H4 (cell line): ENCODE data around the gene ARMC3. TPM values are rescaled to one million over a fixed set of nuclear protein-coding genes. Genes with fewer than 3 reads are reported as not detected.
A peak's percentile ranks its signal among the peaks of the same experiment; 100 is the strongest.
"Not testable (repeated sequence)": the region's sequence is repeated elsewhere in the genome, so short reads cannot be mapped to it uniquely, and the experiment has no call there.

ENCODE experiments used
- DNase-seq: peaks from one replicate; pipeline ENCODE4 v3.0.0-alpha.2; 2015; ENCODE audit warnings: low spot score
- total RNA-seq: library from RNA; depleted of rRNA; stranded (reverse); fragments of >200 nt; shearing (Covaris generic); gene quantifications from 2 replicates; pipeline ENCODE4 v1.2.3, GENCODE V29; 2014

The ARMC3 gene
- total RNA-seq, 1 experiment from 2014 or later: not detected

GRCh38 chr10:23048191-23048590, 120.3 kb downstream of the ARMC3 start:
- no peak for DNase-seq

- no peak for DNase-seq
Observed at GRCh38 chr10:23051278-23051677, 123.4 kb downstream of the ARMC3 start.

GRCh38 chr10:23051855-23052331, 124.0 kb downstream of the ARMC3 start:
- DNase-seq: no peak

- peak; percentile 68 for DNase-seq
Observed at GRCh38 chr10:23053036-23053435, 125.2 kb downstream of the ARMC3 start.

GRCh38 chr10:23055424-23056185, 127.8 kb downstream of the ARMC3 start:
- DNase-seq: no peak

- DNase-seq: no peak
Observed at GRCh38 chr10:23056186-23056579, 128.3 kb downstream of the ARMC3 start.

- DNase-seq: no peak
Observed at GRCh38 chr10:23058366-23058765, 130.5 kb downstream of the ARMC3 start.

GRCh38 chr10:23060918-23061317, 133.1 kb downstream of the ARMC3 start:
- no peak for DNase-seq

GRCh38 chr10:23063045-23063972, 135.5 kb downstream of the ARMC3 start:
- DNase-seq: no peak

GRCh38 chr10:23063973-23064812, 136.3 kb downstream of the ARMC3 start:
- no peak for DNase-seq

- not testable (repeated sequence) for DNase-seq
Observed at GRCh38 chr10:23064813-23065114, 136.9 kb downstream of the ARMC3 start.

GRCh38 chr10:23065181-23065948, 137.5 kb downstream of the ARMC3 start:
- DNase-seq: peak; percentile 83

- DNase-seq: no peak
Observed at GRCh38 chr10:23067337-23067736, 139.5 kb downstream of the ARMC3 start.

- DNase-seq: peak; percentile 52
Observed at GRCh38 chr10:23067939-23068775, 140.3 kb downstream of the ARMC3 start.

- no peak for DNase-seq
Observed at GRCh38 chr10:23069019-23069815, 141.4 kb downstream of the ARMC3 start.

GRCh38 chr10:23070092-23070912, 142.4 kb downstream of the ARMC3 start:
- DNase-seq: not testable (repeated sequence)

GRCh38 chr10:23070913-23071218, 143.0 kb downstream of the ARMC3 start:
- DNase-seq: no peak

GRCh38 chr10:23072593-23072992, 144.7 kb downstream of the ARMC3 start:
- not testable (repeated sequence) for DNase-seq

GRCh38 chr10:23073527-23073926, 145.7 kb downstream of the ARMC3 start:
- DNase-seq: no peak
